Measurements from ENCODE around the gene ZNF692. TPM values are rescaled to one million over a fixed set of nuclear protein-coding genes. Genes with fewer than 3 reads are reported as not detected.

ZNF692 gene
- total RNA-seq, 1 experiment from 2014 or later: 40.1 TPM

DNA sequence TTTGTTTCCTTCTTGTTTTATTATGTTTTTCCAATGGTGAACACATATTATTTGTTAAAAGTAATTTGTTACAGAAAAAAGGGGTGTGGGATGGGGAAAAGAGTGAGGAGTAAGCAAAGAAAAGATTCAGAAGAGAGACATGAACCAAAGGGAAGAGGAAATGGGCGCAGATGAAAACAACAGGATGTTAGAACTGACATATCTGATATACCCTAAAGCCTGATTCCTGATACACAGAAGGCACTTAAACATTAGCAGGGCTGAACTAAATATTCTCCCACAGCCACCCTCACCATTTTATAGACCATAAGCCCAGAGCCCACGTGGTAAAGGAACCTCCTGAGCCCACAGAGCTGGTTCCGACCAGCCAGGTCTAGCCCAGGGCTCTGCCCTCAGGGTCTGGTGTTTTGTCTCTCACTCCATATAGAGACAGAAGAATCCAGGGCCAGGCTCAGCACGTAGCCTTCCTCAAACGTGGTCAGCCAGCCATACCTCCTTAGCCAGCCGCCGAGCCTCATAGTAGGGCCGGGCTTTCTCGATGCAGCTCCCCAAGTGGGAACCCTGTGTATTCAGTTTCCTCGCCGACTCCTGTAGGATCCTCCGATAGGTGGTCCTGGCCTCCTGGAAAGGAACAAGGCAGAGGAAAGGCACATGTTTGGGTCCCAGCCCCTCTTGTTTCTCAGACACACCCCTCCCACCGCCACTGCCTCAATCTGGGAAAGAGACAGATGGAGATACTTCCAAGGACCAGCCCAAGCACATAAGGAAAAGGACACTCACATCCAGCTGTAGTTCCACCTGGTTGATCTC is 42.6 kb downstream of the ZNF692 start:
- DNase-seq: no peak
- WGBS (ENCODE audit: extremely low coverage, insufficient read length, low lambda C conversion rate): no CpG with 5 or more reads among the region's 13 CpGs
- Histone ChIP-seq H2BK20ac (ENCODE audit: low read depth, low read length, poor library complexity, severe bottlenecking) (no peak overlapping the region), H3K9ac (ENCODE audit: extremely low read depth, insufficient read length, low read length) (no peak overlapping the region), H3K27ac (ENCODE audit: insufficient read length, low read depth, low read length) (no peak overlapping the region), H2BK15ac (ENCODE audit: low read depth, low read length) (no peak overlapping the region), H4K91ac (ENCODE audit: insufficient read length, low read depth, low read length) (no peak overlapping the region), H3K23ac (ENCODE audit: insufficient read length, low read depth, low read length) (no peak overlapping the region), H3K27me3 (ENCODE audit: insufficient read depth, low read length) (no peaks in the 10 kb centered on the region), H2BK5ac (ENCODE audit: insufficient read length, low read length) (no peak overlapping the region), H3K4me1 (ENCODE audit: insufficient read depth, low read length) (peaks cover 2% of the 10 kb centered on the region; the same call in 1 of the 2 replicates), H3K79me2 (ENCODE audit: insufficient read depth, low read length) (no peaks in the 10 kb centered on the region; the same call in 1 of the 2 replicates), H3K18ac (ENCODE audit: insufficient read length, low read depth, low read length) (no peak overlapping the region), H3K56ac (ENCODE audit: insufficient read length, low read depth, low read length) (no peak overlapping the region), H2BK120ac (ENCODE audit: low read depth, low read length, poor library complexity, severe bottlenecking) (no peak overlapping the region), H4K20me1 (ENCODE audit: control insufficient read depth, insufficient read depth, insufficient read length) (no peaks in the 10 kb centered on the region), H2AK5ac (ENCODE audit: insufficient read length, low read length) (no peak overlapping the region), H4K5ac (ENCODE audit: insufficient read length, low read depth, low read length) (no peak overlapping the region), H3T11ph (ENCODE audit: low read length) (no peak overlapping the region), H4K8ac (replicated peaks; ENCODE audit: insufficient read length, low read depth, low read length) (no peak overlapping the region), H3K79me1 (ENCODE audit: insufficient read depth, low read depth, low read length, poor library complexity, severe bottlenecking) (no peaks in the 10 kb centered on the region), H2AFZ (ENCODE audit: low read length) (no peak overlapping the region), H3K14ac (ENCODE audit: insufficient read depth, low read length) (no peak overlapping the region), H3K4me2 (ENCODE audit: insufficient read depth, insufficient read length, low read length) (no peak overlapping the region), H2BK12ac (ENCODE audit: insufficient read length, low read depth, low read length) (no peak overlapping the region), H3K9me3 (ENCODE audit: control insufficient read depth, low read depth, low read length) (no peaks in the 10 kb centered on the region), H3K23me2 (ENCODE audit: insufficient read length, low read depth, low read length, poor library complexity, severe bottlenecking) (no peaks in the 10 kb centered on the region), H3K4ac (ENCODE audit: low read depth, low read length) (no peak overlapping the region)
- Mint-ChIP-seq H3K9me3 (no peaks in the 10 kb centered on the region), H3K4me1 (peaks cover 21 to 27% of the 10 kb centered on the region in 2 experiments), H3K36me3 (ENCODE audit: insufficient read depth in 1 of 3, low read depth in 3 of 3) (peaks cover 30 to 67% (median 65%) of the 10 kb centered on the region in 3 experiments), H3K27me3 (ENCODE audit: low read depth) (no peaks in the 10 kb centered on the region), H3K27ac (peak overlapping the region; percentile 9 to 93 (median 90); a peak in 3 of 7 replicates), H3K4me3 (no peak overlapping the region; a peak in 1 of 5 replicates)
- no peak for TF ChIP-seq CTCF (conservative IDR thresholded peaks at IDR 0.05)

Data from H9 (cell line).